ENCODE measurements around the gene PBXIP1. TPM values are rescaled to one million over a fixed set of nuclear protein-coding genes. Genes with fewer than 3 reads are reported as not detected.

Gene PBXIP1
- total and polyA plus RNA-seq, 2 of the 13 experiments (the other 11 are each of a cell fraction or from before 2014, with no cell fraction given), result 16.3 to 31.9 TPM

DNA sequence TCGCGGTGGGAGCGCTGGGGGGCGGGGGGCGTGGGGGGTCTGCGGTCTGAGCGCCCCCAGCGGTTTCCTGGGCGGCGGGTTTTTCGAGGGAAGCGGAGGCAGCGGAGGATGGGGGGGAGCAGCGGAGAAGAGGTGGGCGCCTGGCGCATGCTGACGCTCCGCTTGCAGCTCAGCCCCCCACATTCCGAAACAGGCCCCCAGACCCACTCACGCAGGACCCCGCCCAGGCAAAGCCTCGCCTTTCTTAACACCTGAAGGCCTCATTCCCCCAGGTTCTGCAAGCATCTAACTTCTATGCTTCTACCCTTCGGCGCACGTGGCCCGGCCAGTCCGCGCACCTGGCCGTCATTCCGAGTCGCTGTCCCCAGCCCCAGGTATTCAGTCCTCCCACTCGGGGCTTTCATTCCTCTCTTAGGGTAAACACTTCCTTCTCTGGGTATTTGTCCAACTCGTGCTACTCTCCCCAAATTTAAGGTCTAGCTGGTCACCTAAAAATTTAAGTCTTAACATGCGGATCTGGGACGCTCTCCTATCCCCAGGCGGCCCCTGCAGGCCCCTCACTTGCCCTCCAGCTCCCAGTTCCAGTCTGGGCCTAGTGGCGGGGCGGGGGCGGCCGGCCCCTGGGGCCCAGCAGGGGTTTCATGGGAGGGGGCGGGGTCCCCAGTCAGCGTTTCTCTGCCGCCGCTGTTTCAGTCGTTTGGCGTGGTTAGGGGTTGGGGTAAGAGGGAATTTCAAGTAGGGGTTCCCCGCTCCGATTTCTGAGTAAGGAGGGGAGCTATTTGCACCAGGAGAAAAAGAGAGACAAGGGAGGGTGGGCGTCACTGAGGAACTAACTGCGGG is 43.9 kb upstream of the PBXIP1 start (continued):
- TF ChIP-seq, protein P1, sequence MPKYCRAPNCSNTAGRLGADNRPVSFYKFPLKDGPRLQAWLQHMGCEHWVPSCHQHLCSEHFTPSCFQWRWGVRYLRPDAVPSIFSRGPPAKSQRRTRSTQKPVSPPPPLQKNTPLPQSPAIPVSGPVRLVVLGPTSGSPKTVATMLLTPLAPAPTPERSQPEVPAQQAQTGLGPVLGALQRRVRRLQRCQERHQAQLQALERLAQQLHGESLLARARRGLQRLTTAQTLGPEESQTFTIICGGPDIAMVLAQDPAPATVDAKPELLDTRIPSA (CRISPR knock-in tag; IDR thresholded peaks at IDR 0.05; ENCODE audit: borderline replicate concordance), result no peak
- TF ChIP-seq PCBP1 (IDR thresholded peaks at IDR 0.05; ENCODE audit: borderline replicate concordance, low read depth, low read length) (no peak), TFDP2 (CRISPR knock-in tag; IDR thresholded peaks at IDR 0.05) (peak; percentile 43; the same call in 1 of the 2 replicates), HMGA1 (CRISPR knock-in tag; conservative IDR thresholded peaks at IDR 0.05) (no peak), HNRNPH1 (optimal IDR thresholded peaks at IDR 0.05; ENCODE audit: low read depth, low read length) (no peak), GMEB1 (CRISPR knock-in tag; IDR thresholded peaks at IDR 0.05; ENCODE audit: borderline replicate concordance) (0 out of 2 replicates have a peak, but pooled peaks have one; percentile 32), ZFX (CRISPR knock-in tag; IDR thresholded peaks at IDR 0.05; ENCODE audit: low read depth) (peak; percentile 72), CAMTA2 (CRISPR knock-in tag; IDR thresholded peaks at IDR 0.05; ENCODE audit: borderline replicate concordance) (no peak), TBL1XR1 (IDR thresholded peaks at IDR 0.05; ENCODE audit: borderline replicate concordance, low read length, partially characterized antibody) (no peak), ZNF431 (CRISPR knock-in tag; IDR thresholded peaks at IDR 0.05; ENCODE audit: borderline replicate concordance, low read depth) (no peak), RXRB (CRISPR knock-in tag; IDR thresholded peaks at IDR 0.05; ENCODE audit: borderline replicate concordance) (peak; percentile 29; the same call in 1 of the 2 replicates), DMAP1 (CRISPR knock-in tag; IDR thresholded peaks at IDR 0.05) (no peak), DZIP1 (CRISPR knock-in tag; IDR thresholded peaks at IDR 0.05) (0 out of 2 replicates have a peak, but pooled peaks have one; percentile 38)
- TF ChIP-seq, protein P2, sequence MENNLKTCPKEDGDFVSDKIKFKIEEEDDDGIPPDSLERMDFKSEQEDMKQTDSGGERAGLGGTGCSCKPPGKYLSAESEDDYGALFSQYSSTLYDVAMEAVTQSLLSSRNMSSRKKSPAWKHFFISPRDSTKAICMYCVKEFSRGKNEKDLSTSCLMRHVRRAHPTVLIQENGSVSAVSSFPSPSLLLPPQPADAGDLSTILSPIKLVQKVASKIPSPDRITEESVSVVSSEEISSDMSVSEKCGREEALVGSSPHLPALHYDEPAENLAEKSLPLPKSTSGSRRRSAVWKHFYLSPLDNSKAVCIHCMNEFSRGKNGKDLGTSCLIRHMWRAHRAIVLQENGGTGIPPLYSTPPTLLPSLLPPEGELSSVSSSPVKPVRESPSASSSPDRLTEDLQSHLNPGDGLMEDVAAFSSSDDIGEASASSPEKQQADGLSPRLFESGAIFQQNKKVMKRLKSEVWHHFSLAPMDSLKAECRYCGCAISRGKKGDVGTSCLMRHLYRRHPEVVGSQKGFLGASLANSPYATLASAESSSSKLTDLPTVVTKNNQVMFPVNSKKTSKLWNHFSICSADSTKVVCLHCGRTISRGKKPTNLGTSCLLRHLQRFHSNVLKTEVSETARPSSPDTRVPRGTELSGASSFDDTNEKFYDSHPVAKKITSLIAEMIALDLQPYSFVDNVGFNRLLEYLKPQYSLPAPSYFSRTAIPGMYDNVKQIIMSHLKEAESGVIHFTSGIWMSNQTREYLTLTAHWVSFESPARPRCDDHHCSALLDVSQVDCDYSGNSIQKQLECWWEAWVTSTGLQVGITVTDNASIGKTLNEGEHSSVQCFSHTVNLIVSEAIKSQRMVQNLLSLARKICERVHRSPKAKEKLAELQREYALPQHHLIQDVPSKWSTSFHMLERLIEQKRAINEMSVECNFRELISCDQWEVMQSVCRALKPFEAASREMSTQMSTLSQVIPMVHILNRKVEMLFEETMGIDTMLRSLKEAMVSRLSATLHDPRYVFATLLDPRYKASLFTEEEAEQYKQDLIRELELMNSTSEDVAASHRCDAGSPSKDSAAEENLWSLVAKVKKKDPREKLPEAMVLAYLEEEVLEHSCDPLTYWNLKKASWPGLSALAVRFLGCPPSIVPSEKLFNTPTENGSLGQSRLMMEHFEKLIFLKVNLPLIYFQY (CRISPR knock-in tag; IDR thresholded peaks at IDR 0.05; ENCODE audit: borderline replicate concordance), result peak; percentile 82
- TF ChIP-seq, protein P3, sequence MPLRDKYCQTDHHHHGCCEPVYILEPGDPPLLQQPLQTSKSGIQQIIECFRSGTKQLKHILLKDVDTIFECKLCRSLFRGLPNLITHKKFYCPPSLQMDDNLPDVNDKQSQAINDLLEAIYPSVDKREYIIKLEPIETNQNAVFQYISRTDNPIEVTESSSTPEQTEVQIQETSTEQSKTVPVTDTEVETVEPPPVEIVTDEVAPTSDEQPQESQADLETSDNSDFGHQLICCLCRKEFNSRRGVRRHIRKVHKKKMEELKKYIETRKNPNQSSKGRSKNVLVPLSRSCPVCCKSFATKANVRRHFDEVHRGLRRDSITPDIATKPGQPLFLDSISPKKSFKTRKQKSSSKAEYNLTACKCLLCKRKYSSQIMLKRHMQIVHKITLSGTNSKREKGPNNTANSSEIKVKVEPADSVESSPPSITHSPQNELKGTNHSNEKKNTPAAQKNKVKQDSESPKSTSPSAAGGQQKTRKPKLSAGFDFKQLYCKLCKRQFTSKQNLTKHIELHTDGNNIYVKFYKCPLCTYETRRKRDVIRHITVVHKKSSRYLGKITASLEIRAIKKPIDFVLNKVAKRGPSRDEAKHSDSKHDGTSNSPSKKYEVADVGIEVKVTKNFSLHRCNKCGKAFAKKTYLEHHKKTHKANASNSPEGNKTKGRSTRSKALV (CRISPR knock-in tag; IDR thresholded peaks at IDR 0.05), result no peak
